Endothelial cell of umbilical vein (primary cell): Measurements from ENCODE around the gene SPINK6. TPM values are rescaled to one million over a fixed set of nuclear protein-coding genes. Genes with fewer than 3 reads are reported as not detected.

Source experiments
- BruUV-seq: library from RNA; stranded (reverse); fragments of 400-500 nt; replicated peaks from 2 replicates; lab custom pipeline; 2021; lab: Mats Ljungman, UMichigan
- CTCF ChIA-PET: fragments of 300-600, 350-600 bp; sonication (Branson Sonifier 250); formaldehyde crosslinking; loops from one replicate; lab custom pipeline; 2021; ENCODE audit warnings: antibody characterized with exemption, inconsistent platforms; lab: Charles Lee
- POLR2A ChIA-PET: fragments of 300-600, 350-600 bp; sonication (Branson Sonifier 250); formaldehyde crosslinking; loops from one replicate; lab custom pipeline; 2021; ENCODE audit warnings: antibody characterized with exemption, inconsistent platforms; lab: Charles Lee
- DNase-seq: peaks from one replicate; pipeline ENCODE4 v3.0.0-alpha.2; 2011; ENCODE audit warnings: low read depth, low spot score
- FAIRE-seq: peaks from 2 replicates; lab custom pipeline; 2011; peaks lifted over from hg19 to GRCh38; lab: Jason Lieb, UNC
- H2AFZ ChIP-seq: 2 replicates; pipeline ENCODE4 v1.6.0; 2012; ENCODE audit warnings: low read depth, low read length, control low read depth, inconsistent platforms
- H3K27ac ChIP-seq: 2 replicates; pipeline ENCODE4 v1.5.1; 2011; ENCODE audit warnings: low read depth, mild to moderate bottlenecking, control low read depth, low read length, moderate library complexity; ENCODE audit not compliant: insufficient read depth
- H3K27me3 ChIP-seq, 2 experiments: 2 replicates each; pipeline versions ENCODE4 v1.6.0 to v1.6.1; 2011; ENCODE audit warnings: low read length in 2 of 2, mixed read lengths in 1 of 2; ENCODE audit not compliant: control insufficient read depth in 2 of 2, insufficient read depth in 2 of 2
- H3K36me3 ChIP-seq, 2 experiments: 2 replicates in 1 of 2; 3 replicates in 1 of 2; pipeline ENCODE4 v1.5.1; 2011; ENCODE audit warnings: low read length in 2 of 2, mild to moderate bottlenecking in 1 of 2, moderate library complexity in 1 of 2; ENCODE audit not compliant: control insufficient read depth in 2 of 2, insufficient read depth in 2 of 2; ENCODE audit errors: extremely low read depth in 1 of 2
- H3K4me1 ChIP-seq: 3 replicates; pipeline ENCODE4 v1.5.1; 2011; ENCODE audit warnings: mild to moderate bottlenecking, low read length; ENCODE audit not compliant: control insufficient read depth, insufficient read depth; ENCODE audit errors: extremely low read depth
- H3K4me2 ChIP-seq: 2 replicates; pipeline ENCODE4 v1.6.1; 2011; ENCODE audit warnings: low read length, control low read depth, mixed read lengths; ENCODE audit not compliant: insufficient read depth
- H3K4me3 ChIP-seq, 3 experiments: fragments of 200-600 bp in 1 of 3; sonication (generic), shearing (Covaris generic) in 1 of 3; replicated peaks in 1 of 3; 2 replicates each; pipeline ENCODE4 v1.5.1; 2011 to 2016; ENCODE audit warnings: control low read depth in 3 of 3, low read length in 3 of 3, mild to moderate bottlenecking in 2 of 3, inconsistent platforms in 1 of 3, low read depth in 1 of 3, moderate library complexity in 1 of 3; ENCODE audit not compliant: insufficient read depth in 1 of 3
- H3K79me2 ChIP-seq: 2 replicates; pipeline ENCODE4 v1.6.0; 2012; ENCODE audit warnings: low read length, inconsistent platforms; ENCODE audit not compliant: control insufficient read depth, insufficient read depth
- H3K9ac ChIP-seq: replicated peaks from 2 replicates; pipeline ENCODE3; 2011; ENCODE audit warnings: low read length, control low read depth; ENCODE audit not compliant: insufficient read depth; ENCODE audit errors: extremely low read depth
- H3K9me1 ChIP-seq: replicated peaks from 3 replicates; pipeline ENCODE4 v1.6.0; 2011; ENCODE audit warnings: mild to moderate bottlenecking, low read length; ENCODE audit not compliant: control insufficient read depth, insufficient read depth; ENCODE audit errors: extremely low read depth
- H3K9me3 ChIP-seq: replicated peaks from 2 replicates; pipeline ENCODE4 v1.5.1; 2012; ENCODE audit warnings: low read length, inconsistent platforms; ENCODE audit not compliant: control insufficient read depth, insufficient read depth
- H4K20me1 ChIP-seq: replicated peaks from 2 replicates; pipeline ENCODE3; 2011; ENCODE audit warnings: mild to moderate bottlenecking, low read length; ENCODE audit not compliant: control insufficient read depth, insufficient read depth; ENCODE audit errors: extremely low read depth
- CTCF ChIP-seq, 2 donors: IDR thresholded peaks; 1 replicate in 1 of 2; 2 replicates in 1 of 2; pipeline ENCODE4 v1.5.1; 2011; ENCODE audit warnings: low read length in 2 of 2, mild to moderate bottlenecking in 2 of 2, moderate library complexity in 2 of 2, control low read depth in 1 of 2, inconsistent platforms in 1 of 2, low read depth in 1 of 2; ENCODE audit not compliant: insufficient read depth in 1 of 2; ENCODE audit errors: extremely low read depth in 1 of 2
- EZH2 ChIP-seq: IDR thresholded peaks from 2 replicates; pipeline ENCODE4 v1.6.1; 2012; ENCODE audit warnings: borderline replicate concordance, low read depth, mild to moderate bottlenecking, moderate library complexity, low read length, inconsistent platforms; ENCODE audit not compliant: severe bottlenecking
- FOS ChIP-seq: IDR thresholded peaks from 2 replicates; pipeline ENCODE4 v1.6.1; 2011; ENCODE audit warnings: mild to moderate bottlenecking, low read length, moderate library complexity, borderline replicate concordance; ENCODE audit not compliant: insufficient read depth
- GATA2 ChIP-seq: IDR thresholded peaks from 2 replicates; pipeline ENCODE4 v1.7.0; 2011; ENCODE audit warnings: low read depth, mild to moderate bottlenecking, moderate library complexity, mixed read lengths, low read length; ENCODE audit not compliant: insufficient read length, insufficient read depth
- JUN ChIP-seq: IDR thresholded peaks from 2 replicates; pipeline ENCODE4 v1.6.1; 2011; ENCODE audit warnings: borderline replicate concordance, low read depth; ENCODE audit not compliant: insufficient read length, insufficient read depth
- MYC ChIP-seq: IDR thresholded peaks from one replicate; pipeline ENCODE4 v1.6.1; 2011; ENCODE audit warnings: mild to moderate bottlenecking, low read depth, low read length
- POLR2A ChIP-seq: IDR thresholded peaks from 2 replicates; pipeline ENCODE4 v1.6.1; 2012; ENCODE audit warnings: low read depth, mild to moderate bottlenecking, control low read depth, low read length
- POLR2AphosphoS5 ChIP-seq: IDR thresholded peaks from 2 replicates; pipeline ENCODE4 v1.6.1; 2012; ENCODE audit warnings: low read depth, mild to moderate bottlenecking, control low read depth, low read length, moderate library complexity; ENCODE audit not compliant: insufficient read depth
- dilution Hi-C: fragments of 300-500 bp; cut with MboI; formaldehyde crosslinking; loops from one replicate; pipeline ENCODE4 v1.15.0; 2019; ENCODE audit warnings: low sequenced_read_pairs; ENCODE audit not compliant: extremely low pct_ligation_motif_present
- intact Hi-C: fragments of 100-400 bp; cut with micrococcal nuclease; formaldehyde crosslinking; loops from one replicate; pipeline ENCODE4 v1.10.0; 2022
- polyA plus RNA-seq, 4 experiments: library from polyadenylated mRNA; depleted of rRNA in 3 of 4; stranded (reverse) in 3 of 4; unstranded in 1 of 4; fragments of >200 nt; gene quantifications; 2 replicates each; pipeline versions ENCODE4 v1.2.1 to v1.2.3, GENCODE V29; 2011 to 2012; ENCODE audit warnings: missing spikeins in 1 of 4
- total RNA-seq: library from RNA; stranded (reverse); gene quantifications from 2 replicates; pipeline ENCODE4 v1.2.3, GENCODE V29; 2021
- TF ChIP-seq, protein P1 (sequence below): IDR thresholded peaks from 2 replicates; pipeline ENCODE4 v1.6.1; 2011; ENCODE audit not compliant: insufficient read depth, insufficient read length

The SPINK6 gene
- total and polyA plus RNA-seq, 2 donors (not counting 3 experiments of a cell fraction or from before 2014, with no cell fraction given) = not detected

- no peak for TF ChIP-seq POLR2A
- no peak for TF ChIP-seq CTCF (IDR thresholded peaks at IDR 0.05; ENCODE audit: extremely low read depth in 1 of 2, insufficient read depth in 1 of 2, low read depth in 1 of 2, low read length in 2 of 2)
- TF ChIP-seq JUN = no peak
- no peak for TF ChIP-seq GATA2
- no peak for TF ChIP-seq MYC
- no peak for TF ChIP-seq FOS
- no peak for TF ChIP-seq POLR2AphosphoS5
- no peak for TF ChIP-seq EZH2
- TF ChIP-seq, protein P1, sequence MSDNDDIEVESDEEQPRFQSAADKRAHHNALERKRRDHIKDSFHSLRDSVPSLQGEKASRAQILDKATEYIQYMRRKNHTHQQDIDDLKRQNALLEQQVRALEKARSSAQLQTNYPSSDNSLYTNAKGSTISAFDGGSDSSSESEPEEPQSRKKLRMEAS = no peak
- FAIRE-seq (no peak), DNase-seq (no peak)
- H3K9ac ChIP-seq = no peak overlapping the region
- no peak overlapping the region for H3K4me3 ChIP-seq
- POLR2A ChIA-PET = no interaction called here
- intact Hi-C loops = no loop called here
- H4K20me1 ChIP-seq = no peaks in the 10 kb centered on the region
- H3K27me3 ChIP-seq = no peaks in the 10 kb centered on the region
- no TSS peak for BruUV-seq
- no peak overlapping the region for H3K4me2 ChIP-seq
- no peak overlapping the region for H2AFZ ChIP-seq
- dilution Hi-C loops = no loop called here
- H3K4me1 ChIP-seq = no peaks in the 10 kb centered on the region
- H3K36me3 ChIP-seq = no peaks in the 10 kb centered on the region
- no peaks in the 10 kb centered on the region for H3K9me3 ChIP-seq
- H3K27ac ChIP-seq = no peak overlapping the region
- no peaks in the 10 kb centered on the region for H3K79me2 ChIP-seq
- no peaks in the 10 kb centered on the region for H3K9me1 ChIP-seq
- CTCF ChIA-PET = interaction anchor here (0.9 to 1.6 kb wide), 3 partner anchors 10 to 45 kb away, joined by 3 read pairs; no protein-coding TSS in a partner anchor
Observed at GRCh38 chr5:148237785-148238417, 35.1 kb downstream of the SPINK6 start.
